Uterus (tissue), 2 donors: ENCODE data around the gene ADAMTSL1.

Source experiments
- POLR2A ChIP-seq, 2 donors: fragments of 450-650 bp; IDR thresholded peaks; one replicate each; pipeline ENCODE4 v1.6.1; 2016; ENCODE audit warnings: antibody characterized with exemption in 2 of 2, mild to moderate bottlenecking in 1 of 2, moderate library complexity in 1 of 2
- TF ChIP-seq, protein P1 (sequence below), 4 experiments: fragments of 200-600 bp in 2 of 4; fragments of 450-650 bp in 2 of 4; sonication (generic) in 2 of 4; IDR thresholded peaks; one replicate each; pipeline ENCODE4 v1.5.1; 2016 to 2019; ENCODE audit warnings: antibody characterized with exemption in 4 of 4, mild to moderate bottlenecking in 2 of 4, moderate library complexity in 1 of 4

DNA sequence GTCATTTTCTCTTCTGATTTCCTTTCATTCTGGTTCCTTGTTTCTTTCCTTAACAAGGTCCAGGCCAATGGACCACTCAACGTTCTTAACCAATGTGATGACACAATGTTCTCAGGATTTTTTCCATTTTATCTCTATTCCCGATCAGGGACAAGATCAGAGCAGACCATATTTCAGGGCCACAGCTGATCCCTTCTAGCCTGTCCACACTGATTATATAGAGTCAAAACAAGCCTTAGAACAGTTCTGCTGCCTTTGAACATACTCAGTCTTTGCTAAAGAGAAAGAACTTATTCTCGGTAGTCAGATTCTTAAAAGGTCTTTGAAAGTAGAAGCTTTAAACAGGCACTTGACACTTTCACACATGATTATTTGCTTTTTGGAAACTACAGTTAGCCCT is 188.4 kb downstream of the ADAMTSL1 start:
- TF ChIP-seq, protein P1, sequence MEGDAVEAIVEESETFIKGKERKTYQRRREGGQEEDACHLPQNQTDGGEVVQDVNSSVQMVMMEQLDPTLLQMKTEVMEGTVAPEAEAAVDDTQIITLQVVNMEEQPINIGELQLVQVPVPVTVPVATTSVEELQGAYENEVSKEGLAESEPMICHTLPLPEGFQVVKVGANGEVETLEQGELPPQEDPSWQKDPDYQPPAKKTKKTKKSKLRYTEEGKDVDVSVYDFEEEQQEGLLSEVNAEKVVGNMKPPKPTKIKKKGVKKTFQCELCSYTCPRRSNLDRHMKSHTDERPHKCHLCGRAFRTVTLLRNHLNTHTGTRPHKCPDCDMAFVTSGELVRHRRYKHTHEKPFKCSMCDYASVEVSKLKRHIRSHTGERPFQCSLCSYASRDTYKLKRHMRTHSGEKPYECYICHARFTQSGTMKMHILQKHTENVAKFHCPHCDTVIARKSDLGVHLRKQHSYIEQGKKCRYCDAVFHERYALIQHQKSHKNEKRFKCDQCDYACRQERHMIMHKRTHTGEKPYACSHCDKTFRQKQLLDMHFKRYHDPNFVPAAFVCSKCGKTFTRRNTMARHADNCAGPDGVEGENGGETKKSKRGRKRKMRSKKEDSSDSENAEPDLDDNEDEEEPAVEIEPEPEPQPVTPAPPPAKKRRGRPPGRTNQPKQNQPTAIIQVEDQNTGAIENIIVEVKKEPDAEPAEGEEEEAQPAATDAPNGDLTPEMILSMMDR (IDR thresholded peaks at IDR 0.05) = no peak
- no peak for TF ChIP-seq POLR2A (IDR thresholded peaks at IDR 0.05)
